A375 (cell line): Measurements from ENCODE around the gene EFEMP1. TPM values are rescaled to one million over a fixed set of nuclear protein-coding genes. Genes with fewer than 3 reads are reported as not detected.

ENCODE experiments used
- total RNA-seq: library from RNA; depleted of rRNA; stranded (reverse); fragments of >200 nt; shearing (Covaris generic); gene quantifications from 2 replicates; pipeline ENCODE4 v1.2.3, GENCODE V29; 2014; rRNA removed

Gene EFEMP1, protein sequence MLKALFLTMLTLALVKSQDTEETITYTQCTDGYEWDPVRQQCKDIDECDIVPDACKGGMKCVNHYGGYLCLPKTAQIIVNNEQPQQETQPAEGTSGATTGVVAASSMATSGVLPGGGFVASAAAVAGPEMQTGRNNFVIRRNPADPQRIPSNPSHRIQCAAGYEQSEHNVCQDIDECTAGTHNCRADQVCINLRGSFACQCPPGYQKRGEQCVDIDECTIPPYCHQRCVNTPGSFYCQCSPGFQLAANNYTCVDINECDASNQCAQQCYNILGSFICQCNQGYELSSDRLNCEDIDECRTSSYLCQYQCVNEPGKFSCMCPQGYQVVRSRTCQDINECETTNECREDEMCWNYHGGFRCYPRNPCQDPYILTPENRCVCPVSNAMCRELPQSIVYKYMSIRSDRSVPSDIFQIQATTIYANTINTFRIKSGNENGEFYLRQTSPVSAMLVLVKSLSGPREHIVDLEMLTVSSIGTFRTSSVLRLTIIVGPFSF
- 44.5 and 46.9 TPM in 2 replicates for total RNA-seq

DNA sequence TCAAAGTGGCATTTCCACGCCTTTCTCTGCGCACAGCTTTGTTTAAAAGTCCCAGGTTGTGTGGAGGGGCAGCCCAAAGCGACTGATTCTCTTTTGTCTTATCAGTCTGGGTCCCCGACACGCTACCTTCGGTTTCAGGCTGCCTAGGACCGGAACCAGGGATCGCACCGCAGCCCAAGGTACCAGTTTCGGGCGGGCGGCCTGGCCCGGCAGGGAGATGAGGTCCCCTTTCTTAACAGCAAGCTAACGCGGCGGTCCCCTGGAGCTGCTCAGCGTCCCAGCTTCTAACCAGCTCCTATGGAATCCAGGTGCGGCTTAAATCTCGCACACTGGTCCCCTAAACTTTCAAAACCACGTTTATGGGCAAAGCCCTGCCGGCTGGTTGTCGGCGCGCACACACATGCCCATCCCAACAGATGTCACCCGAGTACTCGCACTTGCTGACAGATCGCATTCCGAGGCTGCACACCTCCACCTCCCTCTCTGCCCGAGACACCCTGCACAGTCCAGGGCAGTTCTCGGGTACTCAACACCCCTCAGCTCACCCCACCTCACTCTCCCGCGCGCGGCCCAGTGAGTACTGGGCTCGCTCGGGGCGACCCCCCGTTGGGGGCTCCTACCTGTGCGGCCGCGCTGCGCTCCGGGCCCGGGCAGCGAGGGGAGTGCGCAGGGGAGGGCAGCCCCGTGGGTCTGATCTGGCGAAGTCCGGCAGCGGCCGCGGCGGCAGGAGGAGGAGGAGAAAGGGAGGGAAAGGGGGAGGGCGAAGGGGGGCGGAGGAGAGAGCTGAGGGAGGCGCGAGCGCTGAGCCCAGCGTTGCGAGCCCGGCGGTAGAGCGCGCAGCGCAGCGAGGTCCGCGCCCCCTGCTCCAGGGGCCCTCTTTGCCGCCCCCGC is at the start of gene EFEMP1:
TSS of gene EFEMP1 (minus strand) at position 692 of the 891 bp plus-strand sequence. CDS start 1,342 bp downstream, outside the sequence.

Other genes with a start within 250 kb of the EFEMP1 start
- gene PNPT1, start 229.9 kb downstream of the EFEMP1 start, total RNA-seq: 33.1 and 33.9 TPM in 2 replicates